ENCODE data around the gene ZBTB16. TPM values are rescaled to one million over a fixed set of nuclear protein-coding genes. Genes with fewer than 3 reads are reported as not detected.
A peak's percentile ranks its signal among the peaks of the same experiment; 100 is the strongest.

The ZBTB16 gene
- total RNA-seq, 4 donors from 2014 or later, result 10.4 to 137 (median 18.8) TPM

DNA sequence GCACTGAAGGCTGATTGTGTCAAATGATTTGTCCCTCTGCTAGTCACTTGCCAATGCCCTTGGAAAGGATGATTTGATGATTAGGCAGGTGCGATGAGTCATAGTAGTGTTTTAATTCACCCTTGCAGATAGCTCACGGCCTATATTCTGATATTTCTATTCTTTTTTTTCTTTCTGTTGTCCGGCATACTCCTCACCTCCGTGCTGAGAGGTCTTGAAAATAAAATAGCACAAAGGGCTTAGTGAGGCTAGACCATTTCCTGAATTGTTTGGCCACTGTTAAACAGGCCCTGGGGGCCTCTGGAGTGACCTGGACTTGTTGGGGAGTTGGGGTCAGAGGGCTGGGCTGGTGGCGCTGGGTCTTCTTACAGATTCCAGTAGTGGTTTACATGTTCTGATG, 99.8 kb downstream of the ZBTB16 start:
- WGBS, 2 donors, result 19 to 29% methylated on average over 4 to 5 of the region's 5 CpGs
- H3K36me3 ChIP-seq, result peaks cover 0 to 33% (median 0%) of the 10 kb centered on the region in 3 donors
- intact Hi-C loops (cut with DNase I), result no loop called here
- no peak for TF ChIP-seq POLR2A (IDR thresholded peaks at IDR 0.05)
- TF ChIP-seq, protein P1, sequence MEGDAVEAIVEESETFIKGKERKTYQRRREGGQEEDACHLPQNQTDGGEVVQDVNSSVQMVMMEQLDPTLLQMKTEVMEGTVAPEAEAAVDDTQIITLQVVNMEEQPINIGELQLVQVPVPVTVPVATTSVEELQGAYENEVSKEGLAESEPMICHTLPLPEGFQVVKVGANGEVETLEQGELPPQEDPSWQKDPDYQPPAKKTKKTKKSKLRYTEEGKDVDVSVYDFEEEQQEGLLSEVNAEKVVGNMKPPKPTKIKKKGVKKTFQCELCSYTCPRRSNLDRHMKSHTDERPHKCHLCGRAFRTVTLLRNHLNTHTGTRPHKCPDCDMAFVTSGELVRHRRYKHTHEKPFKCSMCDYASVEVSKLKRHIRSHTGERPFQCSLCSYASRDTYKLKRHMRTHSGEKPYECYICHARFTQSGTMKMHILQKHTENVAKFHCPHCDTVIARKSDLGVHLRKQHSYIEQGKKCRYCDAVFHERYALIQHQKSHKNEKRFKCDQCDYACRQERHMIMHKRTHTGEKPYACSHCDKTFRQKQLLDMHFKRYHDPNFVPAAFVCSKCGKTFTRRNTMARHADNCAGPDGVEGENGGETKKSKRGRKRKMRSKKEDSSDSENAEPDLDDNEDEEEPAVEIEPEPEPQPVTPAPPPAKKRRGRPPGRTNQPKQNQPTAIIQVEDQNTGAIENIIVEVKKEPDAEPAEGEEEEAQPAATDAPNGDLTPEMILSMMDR (IDR thresholded peaks at IDR 0.05), result no peak
- peaks cover 82 to 98% (median 83%) of the 10 kb centered on the region in 3 donors for H3K4me1 ChIP-seq
- peaks cover 0 to 7% (median 0%) of the 10 kb centered on the region in 4 donors for H3K27me3 ChIP-seq
- H3K4me3 ChIP-seq, result peak overlapping the region in 1 of 4 donors; percentile 34
- peak overlapping the region; percentile 89 to 99 (median 97) for H3K27ac ChIP-seq
- DNase-seq, result no peak
- no peaks in the 10 kb centered on the region for H3K9me3 ChIP-seq

DNA sequence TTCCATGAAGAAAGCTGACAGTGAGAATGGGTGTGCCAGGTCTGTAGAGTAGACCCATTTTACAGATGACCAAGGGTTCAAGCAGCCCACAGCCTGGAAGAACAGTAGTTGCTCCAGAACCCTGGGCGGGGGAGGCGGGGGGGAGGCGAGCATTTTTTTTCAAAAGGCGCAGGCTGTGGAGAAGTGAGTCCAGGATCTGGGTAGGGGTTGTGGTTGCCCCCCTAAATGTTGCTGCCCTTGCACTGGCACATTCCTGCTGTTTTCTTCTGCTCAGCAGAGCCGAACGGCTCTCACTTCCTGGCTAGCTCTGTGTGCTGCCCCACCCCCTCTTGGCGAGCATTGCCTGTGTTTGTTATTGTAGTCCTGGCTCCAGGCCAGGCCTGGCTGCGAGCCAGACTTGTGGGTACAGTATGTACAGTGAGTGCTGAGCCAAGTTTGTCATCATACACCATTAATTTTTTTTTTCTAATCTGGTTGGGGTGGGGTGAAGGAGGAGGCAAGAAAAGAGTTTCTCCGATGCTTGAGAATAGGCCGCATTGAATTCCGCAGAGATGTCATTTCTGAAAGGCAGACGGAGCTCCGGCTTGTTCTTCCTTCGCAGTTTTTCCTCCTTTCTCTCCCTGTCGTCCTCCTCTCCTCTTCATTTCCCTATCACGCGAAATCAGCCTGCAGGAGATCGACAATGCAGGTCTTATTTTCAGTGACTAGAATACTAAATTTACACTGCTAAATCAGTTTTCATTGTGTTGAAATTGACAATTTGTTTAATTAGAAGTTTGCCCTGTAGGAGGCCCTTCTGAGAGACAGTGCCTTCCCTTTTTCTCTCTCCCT, 100.5 kb downstream of the ZBTB16 start:
- Histone ChIP-seq H3K27ac (peak overlapping the region; percentile 89 to 99 (median 97)), H3K9me3 (no peaks in the 10 kb centered on the region), H3K27me3 (peaks cover 0 to 12% (median 0%) of the 10 kb centered on the region in 4 donors), H3K4me3 (peak overlapping the region in 3 of 4 donors; percentile 12 to 48 (median 22)), H3K4me1 (peaks cover 83 to 99% (median 87%) of the 10 kb centered on the region in 3 donors), H3K36me3 (peaks cover 0 to 33% (median 0%) of the 10 kb centered on the region in 3 donors)
- TF ChIP-seq POLR2A (IDR thresholded peaks at IDR 0.05), result peak in 2 of 4 donors; percentile 44 to 70
- TF ChIP-seq, protein P1 (IDR thresholded peaks at IDR 0.05), result peak in 2 of 6 experiments; percentile 9 to 33
- peak; percentile 94 for DNase-seq
- 1 to 12% methylated on average over 12 to 18 of the region's 18 CpGs for WGBS, 2 donors
- intact Hi-C loops (cut with DNase I), result no loop called here

DNA sequence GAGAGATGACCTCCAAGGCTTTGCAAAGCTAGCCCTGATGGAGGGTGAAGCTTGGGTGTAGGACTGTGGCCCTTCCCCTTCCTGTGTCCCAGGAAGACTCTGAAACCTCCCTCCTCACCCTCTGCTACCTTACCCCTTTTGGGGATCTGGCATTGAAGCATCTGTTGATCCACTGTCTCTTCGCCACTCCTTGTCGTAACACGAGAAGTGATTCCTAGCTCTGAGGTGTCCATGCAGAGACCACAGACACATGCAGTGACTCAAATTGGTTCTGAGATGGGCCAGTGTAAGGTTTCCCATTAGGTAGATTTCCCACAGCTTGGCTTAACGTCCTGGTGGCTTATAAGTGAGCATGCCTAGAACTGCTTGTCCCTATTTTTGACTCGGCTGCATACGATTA, 101.4 kb downstream of the ZBTB16 start:
- no peak for DNase-seq
- Histone ChIP-seq H3K4me1 (peaks cover 83 to 99% (median 87%) of the 10 kb centered on the region in 3 donors), H3K4me3 (peak overlapping the region in 2 of 4 donors; percentile 12 to 48), H3K9me3 (no peaks in the 10 kb centered on the region), H3K27ac (peak overlapping the region; percentile 89 to 99 (median 97)), H3K36me3 (peaks cover 0 to 33% (median 0%) of the 10 kb centered on the region in 3 donors), H3K27me3 (peaks cover 0 to 12% (median 0%) of the 10 kb centered on the region in 4 donors)
- TF ChIP-seq, protein P1 (IDR thresholded peaks at IDR 0.05), result no peak
- no peak for TF ChIP-seq POLR2A (IDR thresholded peaks at IDR 0.05)
- WGBS, 2 donors, result 57 to 79% methylated on average over 3 to 6 of the region's 6 CpGs
- intact Hi-C loops (cut with DNase I), result no loop called here

GRCh38 chr11:114161486-114162250, 102.2 kb downstream of the ZBTB16 start:
- Histone ChIP-seq H3K27ac (peak overlapping the region; percentile 89 to 99 (median 97)), H3K9me3 (no peaks in the 10 kb centered on the region), H3K4me1 (peaks cover 83 to 99% (median 87%) of the 10 kb centered on the region in 3 donors), H3K36me3 (peaks cover 0 to 25% (median 0%) of the 10 kb centered on the region in 3 donors), H3K4me3 (peak overlapping the region in 1 of 4 donors; percentile 48), H3K27me3 (peaks cover 0 to 12% (median 0%) of the 10 kb centered on the region in 4 donors)
- no peak for TF ChIP-seq POLR2A (IDR thresholded peaks at IDR 0.05)
- TF ChIP-seq, protein P1 (IDR thresholded peaks at IDR 0.05), result no peak
- intact Hi-C loops (cut with DNase I), result no loop called here
- DNase-seq, result no peak
- WGBS, 2 donors, result 80 to 90% methylated on average over 9 of the region's 9 CpGs

Data from esophagus squamous epithelium (tissue), 5 donors.